Endodermal cell (in vitro differentiated cells): ENCODE measurements around the gene SINHCAF. TPM values are rescaled to one million over a fixed set of nuclear protein-coding genes. Genes with fewer than 3 reads are reported as not detected.

Experiments
- DNase-seq: peaks from one replicate; pipeline ENCODE4 v3.0.0-alpha.2; 2017
- H3K27ac ChIP-seq: 2 replicates; pipeline ENCODE4 v1.5.1; 2013; ENCODE audit warnings: mild to moderate bottlenecking, low read depth, low read length, moderate library complexity
- H3K27me3 ChIP-seq: 2 replicates; pipeline ENCODE4 v1.6.1; 2013; ENCODE audit warnings: mild to moderate bottlenecking, low read length, moderate library complexity; ENCODE audit not compliant: insufficient read depth, control insufficient read depth, poor library complexity, severe bottlenecking
- H3K36me3 ChIP-seq: 2 replicates; pipeline ENCODE4 v1.7.0; 2013; ENCODE audit warnings: mild to moderate bottlenecking, low read length, moderate library complexity; ENCODE audit not compliant: control insufficient read depth, insufficient read depth
- H3K4me1 ChIP-seq: one replicate; pipeline ENCODE4 v1.7.0; 2013; ENCODE audit warnings: low read length; ENCODE audit not compliant: control insufficient read depth, insufficient read depth
- H3K4me3 ChIP-seq: 2 replicates; pipeline ENCODE4 v1.5.1; 2013; ENCODE audit warnings: mild to moderate bottlenecking, low read length, moderate library complexity
- H3K9ac ChIP-seq: 2 replicates; pipeline ENCODE4 v1.6.1; 2013; ENCODE audit warnings: mild to moderate bottlenecking, low read length, moderate library complexity; ENCODE audit not compliant: poor library complexity, severe bottlenecking; ENCODE audit errors: extremely low read depth
- H3K9me3 ChIP-seq: 2 replicates; pipeline ENCODE4 v1.6.1; 2013; ENCODE audit warnings: mild to moderate bottlenecking, low read length, moderate library complexity; ENCODE audit not compliant: control insufficient read depth
- H3K27ac Mint-ChIP-seq: 2 replicates; pipeline ENCODE4 v1.8.0; 2020; ENCODE audit warnings: mixed read lengths
- H3K27me3 Mint-ChIP-seq: 2 replicates; pipeline ENCODE4 v1.8.0; 2021; ENCODE audit warnings: mild to moderate bottlenecking, mixed read lengths; ENCODE audit not compliant: insufficient read depth
- H3K36me3 Mint-ChIP-seq: 2 replicates; pipeline ENCODE4 v1.8.0; 2020; ENCODE audit warnings: low read depth, mixed read lengths
- H3K4me1 Mint-ChIP-seq: 2 replicates; pipeline ENCODE4 v1.8.0; 2020; ENCODE audit warnings: mixed read lengths
- H3K4me3 Mint-ChIP-seq: 2 replicates; pipeline ENCODE4 v1.8.0; 2020; ENCODE audit warnings: mild to moderate bottlenecking, moderate library complexity, mixed read lengths
- H3K9me3 Mint-ChIP-seq: 2 replicates; pipeline ENCODE4 v1.8.0; 2020; ENCODE audit warnings: mild to moderate bottlenecking, mixed read lengths
- WGBS, 2 experiments: methylation state at CpG; one replicate each; pipeline versions ENCODE4 v1.1.5 to v1.1.7; 2013; ENCODE audit warnings: missing lambda C conversion rate in 2 of 2, mixed read lengths in 1 of 2; ENCODE audit not compliant: insufficient coverage in 1 of 2, insufficient read length in 1 of 2; 5-methylcytosine and 5-hydroxymethylcytosine counted together
- total RNA-seq, 2 donors: library from RNA; stranded (reverse); fragmentation: NEBNext Ultra II Directional in 1 of 2; extraction: Animal tissue kit (Norgen Biotek cat#: 25700) in 1 of 2; gene quantifications; 2 replicates in 1 of 2; 3 replicates in 1 of 2; pipeline ENCODE4 v1.2.1, GENCODE V29; 2021
- TF ChIP-seq, protein P1 (sequence below): fragments of 200-600 bp; sonication (generic); conservative IDR thresholded peaks from 2 replicates; pipeline ENCODE4 v1.5.0; 2021; ENCODE audit warnings: antibody characterized with exemption, mild to moderate bottlenecking

The SINHCAF gene
- total RNA-seq, 2 donors from 2014 or later, result 323 to 779 TPM

DNA sequence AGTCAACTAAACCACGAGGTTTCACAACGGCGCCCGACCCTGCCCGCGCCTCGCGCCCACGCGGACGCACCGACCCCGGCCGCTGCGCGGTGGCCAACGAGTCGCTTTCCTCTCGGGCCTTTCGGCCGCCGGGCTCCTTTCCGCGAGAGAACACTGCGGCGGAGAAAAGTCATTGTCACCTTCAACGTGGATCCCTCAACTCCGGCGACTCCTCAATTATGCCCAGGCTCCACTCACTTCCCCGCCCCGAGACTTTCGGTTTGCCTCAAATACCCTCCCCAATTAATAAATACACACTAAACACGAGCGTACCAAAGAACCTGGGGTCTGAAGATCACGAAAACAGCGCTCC lies 450 bp downstream of the SINHCAF start:
- Histone ChIP-seq H3K27me3 (no peaks in the 10 kb centered on the region), H3K36me3 (no peaks in the 10 kb centered on the region), H3K9me3 (no peaks in the 10 kb centered on the region), H3K27ac (peak overlapping the region; percentile 96), H3K9ac (peak overlapping the region; percentile 100), H3K4me3 (peak overlapping the region; percentile 100), H3K4me1 (peaks cover 15% of the 10 kb centered on the region)
- WGBS, 2 experiments, result 0% methylated on average over 17 to 35 of the region's 36 CpGs
- H3K27me3 Mint-ChIP-seq, result no peaks in the 10 kb centered on the region
- TF ChIP-seq, protein P1, sequence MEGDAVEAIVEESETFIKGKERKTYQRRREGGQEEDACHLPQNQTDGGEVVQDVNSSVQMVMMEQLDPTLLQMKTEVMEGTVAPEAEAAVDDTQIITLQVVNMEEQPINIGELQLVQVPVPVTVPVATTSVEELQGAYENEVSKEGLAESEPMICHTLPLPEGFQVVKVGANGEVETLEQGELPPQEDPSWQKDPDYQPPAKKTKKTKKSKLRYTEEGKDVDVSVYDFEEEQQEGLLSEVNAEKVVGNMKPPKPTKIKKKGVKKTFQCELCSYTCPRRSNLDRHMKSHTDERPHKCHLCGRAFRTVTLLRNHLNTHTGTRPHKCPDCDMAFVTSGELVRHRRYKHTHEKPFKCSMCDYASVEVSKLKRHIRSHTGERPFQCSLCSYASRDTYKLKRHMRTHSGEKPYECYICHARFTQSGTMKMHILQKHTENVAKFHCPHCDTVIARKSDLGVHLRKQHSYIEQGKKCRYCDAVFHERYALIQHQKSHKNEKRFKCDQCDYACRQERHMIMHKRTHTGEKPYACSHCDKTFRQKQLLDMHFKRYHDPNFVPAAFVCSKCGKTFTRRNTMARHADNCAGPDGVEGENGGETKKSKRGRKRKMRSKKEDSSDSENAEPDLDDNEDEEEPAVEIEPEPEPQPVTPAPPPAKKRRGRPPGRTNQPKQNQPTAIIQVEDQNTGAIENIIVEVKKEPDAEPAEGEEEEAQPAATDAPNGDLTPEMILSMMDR, result no peak
- peak overlapping the region; percentile 100 for H3K4me3 Mint-ChIP-seq
- no peaks in the 10 kb centered on the region for H3K36me3 Mint-ChIP-seq
- H3K4me1 Mint-ChIP-seq, result peaks cover 33% of the 10 kb centered on the region
- peak overlapping the region; percentile 98 for H3K27ac Mint-ChIP-seq
- DNase-seq, result no peak
- H3K9me3 Mint-ChIP-seq, result no peaks in the 10 kb centered on the region

DNA sequence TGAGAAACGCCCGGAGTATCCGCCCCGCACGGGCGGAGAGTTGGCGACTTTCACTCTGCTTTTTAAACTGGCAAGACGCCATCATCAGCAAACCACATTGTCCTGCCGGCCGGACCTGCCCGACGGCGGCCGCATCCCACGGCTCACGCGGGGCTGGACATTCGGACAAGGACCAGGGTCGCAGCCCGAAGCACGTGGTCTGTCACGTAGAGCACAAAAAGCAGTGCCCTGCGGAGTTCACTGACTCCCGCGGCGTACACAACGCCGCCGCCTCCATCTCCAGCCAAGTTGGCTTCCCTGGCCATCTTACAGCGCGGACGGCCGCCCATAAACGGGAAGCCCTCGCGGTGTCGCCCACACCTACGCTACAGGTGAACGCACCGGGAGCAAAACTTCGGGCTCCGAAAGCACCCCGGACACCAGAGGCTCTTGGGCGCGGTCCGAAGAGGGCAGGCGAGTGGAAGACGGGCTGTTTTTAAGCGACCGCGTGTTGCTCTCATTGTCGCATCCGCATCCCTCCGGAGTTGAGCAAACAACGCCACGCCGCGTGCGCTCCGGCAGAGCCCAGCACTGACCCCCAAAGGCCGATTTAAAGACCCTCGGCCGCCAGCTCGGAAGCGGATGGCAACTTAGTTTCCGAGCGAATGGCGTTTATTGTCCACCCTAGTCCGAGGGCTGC lies 966 bp downstream of the SINHCAF start:
- Histone ChIP-seq H3K4me3 (peak overlapping the region; percentile 100), H3K9ac (peak overlapping the region; percentile 100), H3K9me3 (no peaks in the 10 kb centered on the region), H3K4me1 (peaks cover 20% of the 10 kb centered on the region), H3K27ac (peak overlapping the region; percentile 96), H3K27me3 (no peaks in the 10 kb centered on the region), H3K36me3 (no peaks in the 10 kb centered on the region)
- Mint-ChIP-seq H3K4me1 (peaks cover 38% of the 10 kb centered on the region), H3K27ac (peak overlapping the region; percentile 98), H3K27me3 (no peaks in the 10 kb centered on the region), H3K36me3 (no peaks in the 10 kb centered on the region), H3K9me3 (no peaks in the 10 kb centered on the region), H3K4me3 (peak overlapping the region; percentile 100)
- TF ChIP-seq, protein P1, result no peak
- peak; percentile 82 for DNase-seq
- WGBS, 2 experiments, result 0% methylated on average over 47 to 69 of the region's 69 CpGs

DNA sequence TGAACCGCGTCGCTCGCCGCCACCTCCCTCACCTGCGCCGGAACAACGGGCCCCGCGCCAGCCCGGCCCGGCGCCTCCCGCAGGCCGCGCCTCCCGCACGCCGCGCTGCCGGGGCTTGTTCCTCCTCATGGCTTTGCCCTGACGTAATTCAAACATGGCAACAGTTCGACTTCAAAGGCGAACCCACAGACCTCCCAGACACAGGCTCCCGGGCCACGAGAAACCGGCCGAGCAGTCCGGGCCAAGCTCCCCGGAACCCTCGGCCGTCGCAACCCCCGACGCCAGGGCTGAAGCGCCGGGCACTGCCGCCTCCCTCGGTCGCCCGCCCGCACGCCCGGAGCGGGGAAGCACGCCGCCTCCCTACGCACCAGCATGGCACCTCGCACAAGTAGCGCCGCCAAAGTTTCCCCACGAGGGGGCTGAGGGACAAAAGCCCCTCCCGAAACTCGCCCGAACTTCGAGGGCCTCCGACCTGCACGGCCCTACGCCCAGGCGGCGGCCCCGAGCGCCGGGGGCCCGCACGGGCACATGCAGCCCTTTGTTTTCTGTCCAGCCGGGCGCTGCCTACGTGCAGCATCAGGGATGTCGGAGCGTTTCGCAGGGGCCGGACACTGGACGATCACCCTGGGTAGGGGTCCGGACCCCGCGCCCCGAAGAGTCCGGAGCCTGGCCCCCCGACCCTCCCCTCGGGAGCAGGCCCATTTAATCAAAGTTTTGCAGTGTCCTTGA lies 1.7 kb downstream of the SINHCAF start:
- Histone ChIP-seq H3K4me3 (peak overlapping the region; percentile 100), H3K9ac (peak overlapping the region; percentile 100), H3K36me3 (no peaks in the 10 kb centered on the region), H3K27me3 (no peaks in the 10 kb centered on the region), H3K4me1 (peaks cover 25% of the 10 kb centered on the region), H3K27ac (peak overlapping the region; percentile 96), H3K9me3 (no peaks in the 10 kb centered on the region)
- H3K4me1 Mint-ChIP-seq, result peaks cover 45% of the 10 kb centered on the region
- H3K4me3 Mint-ChIP-seq, result peak overlapping the region; percentile 100
- H3K9me3 Mint-ChIP-seq, result no peaks in the 10 kb centered on the region
- peak; percentile 92 for DNase-seq
- peak overlapping the region; percentile 98 for H3K27ac Mint-ChIP-seq
- 0% methylated on average over 34 to 81 of the region's 81 CpGs for WGBS, 2 experiments
- TF ChIP-seq, protein P1, result peak; percentile 65
- H3K36me3 Mint-ChIP-seq, result no peaks in the 10 kb centered on the region
- H3K27me3 Mint-ChIP-seq, result no peaks in the 10 kb centered on the region
